HepG2 (cell line): Measurements from ENCODE around the gene TTLL1.

Experiments
- CTCF ChIP-seq: sonication (generic); formaldehyde crosslinking; IDR thresholded peaks from 2 replicates; pipeline ENCODE4 v1.5.0; 2020; ENCODE audit warnings: mild to moderate bottlenecking, missing genetic modification reagents, moderate library complexity
- FOXP4 ChIP-seq: sonication (generic); formaldehyde crosslinking; IDR thresholded peaks from 2 replicates; pipeline ENCODE4 v1.4.0; 2020; ENCODE audit warnings: missing genetic modification reagents
- MXI1 ChIP-seq: IDR thresholded peaks from 3 replicates; pipeline ENCODE4 v1.6.1; 2012; ENCODE audit warnings: low read depth, low read length, inconsistent platforms, borderline replicate concordance
- ZBTB7A ChIP-seq: sonication (generic); formaldehyde crosslinking; IDR thresholded peaks from 2 replicates; pipeline ENCODE4 v1.8.0; 2022; ENCODE audit warnings: mild to moderate bottlenecking, missing genetic modification reagents

GRCh38 chr22:43039800-43040199, 49.4 kb downstream of the TTLL1 start:
- TF ChIP-seq FOXP4 (CRISPR knock-in tag): no peak
- TF ChIP-seq MXI1: no peak
- TF ChIP-seq CTCF (CRISPR knock-in tag): peak; percentile 39
- no peak for TF ChIP-seq ZBTB7A (CRISPR knock-in tag)
